ENCODE data around the gene CCNC.

GRCh38 chr6:99608886-99609482 lies 40.5 kb upstream of the CCNC start:
- TF ChIP-seq GATA3 (IDR thresholded peaks at IDR 0.05; ENCODE audit: low read depth, low read length) (no peak), GATA2 (IDR thresholded peaks at IDR 0.05; ENCODE audit: low read depth, low read length) (no peak)
